K562 (cell line): ENCODE measurements around the gene PRTN3. TPM values are rescaled to one million over a fixed set of nuclear protein-coding genes. Genes with fewer than 3 reads are reported as not detected.

Experiments
- ATAC-seq: fragments of 200-7000 bp; cut with Tn5 transposase; 3 replicates; pipeline ENCODE4 v1.9.1; 2020; ENCODE audit warnings: moderate library complexity
- BruUV-seq: library from RNA; stranded (reverse); fragments of 400-500 nt; replicated peaks from 2 replicates; lab custom pipeline; 2021; lab: Mats Ljungman, UMichigan
- CTCF ChIA-PET: fragments of 300-600 bp; formaldehyde crosslinking; extraction: SDS; loops from one replicate; lab custom pipeline; 2021; ENCODE audit warnings: low intra/inter-chr PET ratio; lab: Yijun Ruan, JAX
- POLR2A ChIA-PET: fragments of 300-600, 350-650 bp; sonication (Branson Sonifier 250); formaldehyde crosslinking; extraction: SDS; loops from one replicate; lab custom pipeline; 2021; ENCODE audit warnings: antibody characterized with exemption, inconsistent platforms; lab: Yijun Ruan, JAX
- DNase-seq, 4 experiments: peaks; one replicate each; pipeline versions ENCODE4 v3.0.0 to v3.0.0-alpha.2; 2011 to 2018; ENCODE audit warnings: low spot score in 3 of 4, mixed read lengths in 3 of 4; ENCODE audit errors: extremely low read depth in 1 of 4
- FAIRE-seq: peaks from 2 replicates; lab custom pipeline; 2011; peaks lifted over from hg19 to GRCh38; lab: Jason Lieb, UNC
- H2AFZ ChIP-seq: 2 replicates; pipeline ENCODE4 v1.6.0; 2011; ENCODE audit warnings: low read depth, low read length, control low read depth, inconsistent platforms
- H3K27ac ChIP-seq: fragments of 200-600 bp; 3 replicates; pipeline ENCODE4 v1.8.0; 2011; ENCODE audit warnings: low read depth, mild to moderate bottlenecking, control low read depth, inconsistent platforms, low read length, moderate library complexity, mixed read lengths; ENCODE audit errors: extremely low read depth
- H3K27me3 ChIP-seq, 2 experiments: fragments of 300-600 bp in 1 of 2; 2 replicates in 1 of 2; 3 replicates in 1 of 2; pipeline versions ENCODE4 v1.6.0 to v1.8.0; 2011; ENCODE audit warnings: inconsistent platforms in 2 of 2, low read length in 2 of 2, mild to moderate bottlenecking in 1 of 2, mixed read lengths in 1 of 2, moderate library complexity in 1 of 2; ENCODE audit not compliant: control insufficient read depth in 2 of 2, insufficient read depth in 2 of 2
- H3K36me3 ChIP-seq: fragments of 300-600 bp; 3 replicates; pipeline ENCODE4 v1.8.0; 2011; ENCODE audit warnings: mild to moderate bottlenecking, low read length, inconsistent platforms; ENCODE audit not compliant: control insufficient read depth, insufficient read depth
- H3K4me1 ChIP-seq, 2 experiments: fragments of 200-600 bp in 1 of 2; replicated peaks in 1 of 2; 2 replicates in 1 of 2; 3 replicates in 1 of 2; pipeline versions ENCODE4 v1.5.1 to v1.8.0; 2011; ENCODE audit warnings: inconsistent platforms in 2 of 2, low read length in 2 of 2, mild to moderate bottlenecking in 1 of 2, mixed read lengths in 1 of 2, moderate library complexity in 1 of 2; ENCODE audit not compliant: control insufficient read depth in 2 of 2, insufficient read depth in 2 of 2
- H3K4me2 ChIP-seq: 2 replicates; pipeline ENCODE4 v1.6.1; 2011; ENCODE audit warnings: low read length, control low read depth, inconsistent platforms, mixed read lengths; ENCODE audit not compliant: insufficient read depth
- H3K4me3 ChIP-seq: fragments of 200-600 bp; sonication (generic), shearing (Covaris generic); 2 replicates; pipeline ENCODE4 v1.5.1; 2016; ENCODE audit warnings: control low read depth, inconsistent platforms
- H3K79me2 ChIP-seq: fragments of 200-600 bp; 3 replicates; pipeline ENCODE4 v1.8.0; 2011; ENCODE audit warnings: low read length, inconsistent platforms; ENCODE audit not compliant: control insufficient read depth, insufficient read depth
- H3K9ac ChIP-seq, 2 experiments: 2 replicates each; pipeline versions ENCODE4 v1.6.0 to v1.6.1; 2011; ENCODE audit warnings: low read depth in 2 of 2, low read length in 2 of 2, control low read depth in 1 of 2, inconsistent platforms in 1 of 2, mild to moderate bottlenecking in 1 of 2, mixed read lengths in 1 of 2; ENCODE audit not compliant: insufficient read depth in 1 of 2
- H3K9me1 ChIP-seq: one replicate; pipeline ENCODE4 v1.6.0; 2011; ENCODE audit warnings: inconsistent platforms, mild to moderate bottlenecking, low read length, moderate library complexity; ENCODE audit not compliant: control insufficient read depth, insufficient read depth
- H3K9me3 ChIP-seq: replicated peaks from 2 replicates; pipeline ENCODE4 v1.5.1; 2011; ENCODE audit warnings: low read depth, low read length, inconsistent platforms; ENCODE audit not compliant: control insufficient read depth, insufficient read depth
- H4K20me1 ChIP-seq: replicated peaks from 2 replicates; pipeline ENCODE4 v1.6.1; 2011; ENCODE audit warnings: low read length, inconsistent platforms, mixed read lengths; ENCODE audit not compliant: control insufficient read depth, insufficient read depth
- CHD4 ChIP-seq: fragments of 200-600 bp; sonication (generic); IDR thresholded peaks from 3 replicates; pipeline ENCODE4 v1.6.1; 2012; ENCODE audit warnings: low read depth, mild to moderate bottlenecking, mixed read lengths, low read length, inconsistent platforms; ENCODE audit not compliant: insufficient read depth, insufficient replicate concordance, poor library complexity, severe bottlenecking
- E2F3 ChIP-seq: fragments of 250-450 bp; sonication (Bioruptor Pico); IDR thresholded peaks from 2 replicates; pipeline ENCODE4 v1.4.0; 2020; ENCODE audit warnings: mild to moderate bottlenecking
- EHMT2 ChIP-seq: fragments of 450-650 bp; IDR thresholded peaks from 2 replicates; pipeline ENCODE4 v1.6.1; 2018; ENCODE audit warnings: antibody characterized with exemption
- ELK3 ChIP-seq: fragments of 450-650 bp; formaldehyde crosslinking; IDR thresholded peaks from 2 replicates; pipeline ENCODE4 v1.4.0; 2020; ENCODE audit warnings: mild to moderate bottlenecking
- MTA1 ChIP-seq: fragments of 450-650 bp; IDR thresholded peaks from 2 replicates; pipeline ENCODE4 v1.6.1; 2017; ENCODE audit warnings: borderline replicate concordance
- MTA2 ChIP-seq: fragments of 450-650 bp; IDR thresholded peaks from 2 replicates; pipeline ENCODE4 v1.6.1; 2016; ENCODE audit warnings: low read depth
- PCBP1 ChIP-seq: fragments of 200-400 bp; formaldehyde crosslinking; IDR thresholded peaks from 2 replicates; pipeline ENCODE4 v1.6.1; 2018; ENCODE audit warnings: mild to moderate bottlenecking, low read depth, low read length; ENCODE audit not compliant: poor library complexity, severe bottlenecking
- PKNOX1 ChIP-seq: fragments of 450-650 bp; IDR thresholded peaks from 2 replicates; pipeline ENCODE4 v1.6.1; 2016
- POLR2AphosphoS5 ChIP-seq: IDR thresholded peaks from 2 replicates; pipeline ENCODE4 v1.6.1; 2011; ENCODE audit warnings: mild to moderate bottlenecking, low read depth, low read length, moderate library complexity; ENCODE audit not compliant: control insufficient read depth, insufficient read depth
- POLR2G ChIP-seq: fragments of 200-400 bp; formaldehyde crosslinking; IDR thresholded peaks from 2 replicates; pipeline ENCODE4 v1.6.1; 2017; ENCODE audit warnings: low read depth, mild to moderate bottlenecking, antibody characterized with exemption, low read length, moderate library complexity
- THAP12 ChIP-seq: fragments of 250-450 bp; sonication (Bioruptor Pico); IDR thresholded peaks from 2 replicates; pipeline ENCODE4 v1.9.0; 2021; ENCODE audit warnings: mild to moderate bottlenecking, inconsistent platforms
- ZBTB5 ChIP-seq: fragments of 450-650 bp; IDR thresholded peaks from 2 replicates; pipeline ENCODE4 v1.6.1; 2017; ENCODE audit warnings: antibody characterized with exemption
- ZFP36 ChIP-seq: fragments of 150-350 bp; IDR thresholded peaks from 2 replicates; pipeline ENCODE4 v1.6.1; 2018; ENCODE audit warnings: low read length, low read depth; ENCODE audit not compliant: partially characterized antibody
- ZNF717 ChIP-seq: fragments of 250-450 bp; sonication (Bioruptor Pico); IDR thresholded peaks from 2 replicates; pipeline ENCODE4 v1.5.0; 2021
- WGBS: fragments of 100-300 bp; shearing (Covaris generic); methylation state at CpG from one replicate; pipeline ENCODE4 v1.1.6; 2016; ENCODE audit warnings: low coverage, mixed read lengths; ENCODE audit not compliant: insufficient coverage; ENCODE audit errors: missing lambda C conversion rate; 5-methylcytosine and 5-hydroxymethylcytosine counted together
- in situ Hi-C: fragments of 300-500 bp; cut with MboI; formaldehyde crosslinking; loops from 4 replicates; pipeline ENCODE4 v1.15.0; 2018; ENCODE audit warnings: inconsistent platforms, mixed read lengths
- intact Hi-C: fragments of 100-400 bp; cut with micrococcal nuclease; formaldehyde crosslinking; loops from 2 replicates; pipeline ENCODE4 v1.14.2; 2022
- polyA plus RNA-seq, 8 experiments: library from polyadenylated mRNA; depleted of rRNA in 4 of 8; stranded (reverse) in 5 of 8; unstranded in 3 of 8; fragments of >200 nt; fragmentation: Nextera tagmentation in 2 of 8; fragmentation: Illumina TruSeq in 1 of 8; extraction: Ambion mirVana in 2 of 8; extraction: Trizol in 1 of 8; gene quantifications; 2 replicates each; pipeline versions ENCODE4 v1.2.1 to v1.2.3, GENCODE V29; 2011 to 2014; ENCODE audit warnings: inconsistent platforms in 1 of 8, missing spikeins in 1 of 8
- total RNA-seq, 7 experiments: library from RNA; depleted of rRNA in 6 of 7; stranded (reverse); fragments of >200 nt in 6 of 7; fragmentation: Illumina TruSeq in 2 of 7; extraction: Trizol in 2 of 7; gene quantifications; 2 replicates each; pipeline versions ENCODE4 v1.2.1 to v1.2.3, GENCODE V29; 2011 to 2021; ENCODE audit warnings: low replicate concordance in 1 of 7

The PRTN3 gene
- total and polyA plus RNA-seq, 9 of the 15 experiments (the other 6 are each of a cell fraction or from before 2014, with no cell fraction given) = 0.14 to 0.86 (median 0.43) TPM; not detected in 3

GRCh38 chr19:868458-869244 is 27.9 kb downstream of the PRTN3 start:
- H3K9me1 ChIP-seq = no peaks in the 10 kb centered on the region
- no peak overlapping the region for H2AFZ ChIP-seq
- FAIRE-seq = no peak
- no peaks in the 10 kb centered on the region for H3K27me3 ChIP-seq
- CTCF ChIA-PET = no interaction called here
- H3K9me3 ChIP-seq = no peaks in the 10 kb centered on the region
- DNase-seq = no peak
- H3K36me3 ChIP-seq = peaks cover 71% of the 10 kb centered on the region; the same call in 2 of the 3 replicates
- no peak for ATAC-seq
- in situ Hi-C loops = no loop called here
- BruUV-seq = no TSS peak
- H3K4me1 ChIP-seq = peaks cover 21 to 76% of the 10 kb centered on the region in 2 experiments
- H3K79me2 ChIP-seq = peaks cover 4% of the 10 kb centered on the region; the same call in 2 of the 3 replicates
- no peak overlapping the region for H3K4me3 ChIP-seq
- peak overlapping the region; percentile 40; the same call in 1 of the 3 replicates for H3K27ac ChIP-seq
- intact Hi-C loops = no loop called here
- WGBS = 93% methylated on average over 22 of the region's 34 CpGs
- POLR2A ChIA-PET = no interaction called here
- no peaks in the 10 kb centered on the region; the same call in 1 of the 2 replicates for H4K20me1 ChIP-seq
- H3K9ac ChIP-seq = peak overlapping the region in 1 of 2 experiments; percentile 64; a peak in 2 of 4 replicates
- H3K4me2 ChIP-seq = no peak overlapping the region
- TF ChIP-seq ZNF717 = 0 out of 2 replicates have a peak, but pooled peaks have one; percentile 70
- TF ChIP-seq ELK3 (CRISPR knock-in tag) = no peak
- no peak for TF ChIP-seq POLR2AphosphoS5
- TF ChIP-seq E2F3 (CRISPR knock-in tag) = 0 out of 2 replicates have a peak, but pooled peaks have one; percentile 27
- TF ChIP-seq MTA2 = no peak
- TF ChIP-seq POLR2G = peak; percentile 70
- no peak for TF ChIP-seq ZFP36
- TF ChIP-seq EHMT2 = no peak
- TF ChIP-seq PCBP1 = peak; percentile 41
- no peak for TF ChIP-seq MTA1
- TF ChIP-seq CHD4 = no peak
- no peak for TF ChIP-seq ZBTB5
- TF ChIP-seq THAP12 (CRISPR knock-in tag) = no peak
- no peak for TF ChIP-seq PKNOX1
